Fibroblast of lung (primary cell): ENCODE results near the gene C1QTNF1.

Experiments
- EZH2 ChIP-seq: IDR thresholded peaks from 2 replicates; pipeline ENCODE4 v1.5.1; 2012; ENCODE audit warnings: low read length, control low read depth, mild to moderate bottlenecking; ENCODE audit errors: missing control alignments
- TF ChIP-seq, protein P1 (sequence below), 2 donors: IDR thresholded peaks in 1 of 2; conservative IDR thresholded peaks in 1 of 2; 1 replicate in 1 of 2; 2 replicates in 1 of 2; pipeline ENCODE4 v1.5.1; 2011 to 2012; ENCODE audit warnings: low read length in 2 of 2, control low read depth in 1 of 2, inconsistent platforms in 1 of 2, low read depth in 1 of 2, mild to moderate bottlenecking in 1 of 2

GRCh38 chr17:79093270-79093669, 69.3 kb downstream of the C1QTNF1 start:
- TF ChIP-seq, protein P1, sequence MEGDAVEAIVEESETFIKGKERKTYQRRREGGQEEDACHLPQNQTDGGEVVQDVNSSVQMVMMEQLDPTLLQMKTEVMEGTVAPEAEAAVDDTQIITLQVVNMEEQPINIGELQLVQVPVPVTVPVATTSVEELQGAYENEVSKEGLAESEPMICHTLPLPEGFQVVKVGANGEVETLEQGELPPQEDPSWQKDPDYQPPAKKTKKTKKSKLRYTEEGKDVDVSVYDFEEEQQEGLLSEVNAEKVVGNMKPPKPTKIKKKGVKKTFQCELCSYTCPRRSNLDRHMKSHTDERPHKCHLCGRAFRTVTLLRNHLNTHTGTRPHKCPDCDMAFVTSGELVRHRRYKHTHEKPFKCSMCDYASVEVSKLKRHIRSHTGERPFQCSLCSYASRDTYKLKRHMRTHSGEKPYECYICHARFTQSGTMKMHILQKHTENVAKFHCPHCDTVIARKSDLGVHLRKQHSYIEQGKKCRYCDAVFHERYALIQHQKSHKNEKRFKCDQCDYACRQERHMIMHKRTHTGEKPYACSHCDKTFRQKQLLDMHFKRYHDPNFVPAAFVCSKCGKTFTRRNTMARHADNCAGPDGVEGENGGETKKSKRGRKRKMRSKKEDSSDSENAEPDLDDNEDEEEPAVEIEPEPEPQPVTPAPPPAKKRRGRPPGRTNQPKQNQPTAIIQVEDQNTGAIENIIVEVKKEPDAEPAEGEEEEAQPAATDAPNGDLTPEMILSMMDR (conservative IDR thresholded peaks at IDR 0.05 in 1 of 2, IDR thresholded peaks at IDR 0.05 in 1 of 2; ENCODE audit: low read depth in 1 of 2, low read length in 2 of 2), result no peak
- no peak for TF ChIP-seq EZH2
